NCI-H82 treated with DMSO at 0.1 percent for 48 hours (cell line): ENCODE data around the gene PLIN4.

Source experiments
- DNase-seq: peaks from one replicate; lab custom pipeline; 2025; ENCODE audit not compliant: unreplicated experiment; lab: John Stamatoyannopoulos, UW

The PLIN4 gene

GRCh38 chr19:4507804-4508203 lies 10.5 kb downstream of the PLIN4 start:
- no peak for DNase-seq

- DNase-seq = no peak
These were observed 11.2 kb downstream of the PLIN4 start for GRCh38 chr19:4507150-4507452.

DNA sequence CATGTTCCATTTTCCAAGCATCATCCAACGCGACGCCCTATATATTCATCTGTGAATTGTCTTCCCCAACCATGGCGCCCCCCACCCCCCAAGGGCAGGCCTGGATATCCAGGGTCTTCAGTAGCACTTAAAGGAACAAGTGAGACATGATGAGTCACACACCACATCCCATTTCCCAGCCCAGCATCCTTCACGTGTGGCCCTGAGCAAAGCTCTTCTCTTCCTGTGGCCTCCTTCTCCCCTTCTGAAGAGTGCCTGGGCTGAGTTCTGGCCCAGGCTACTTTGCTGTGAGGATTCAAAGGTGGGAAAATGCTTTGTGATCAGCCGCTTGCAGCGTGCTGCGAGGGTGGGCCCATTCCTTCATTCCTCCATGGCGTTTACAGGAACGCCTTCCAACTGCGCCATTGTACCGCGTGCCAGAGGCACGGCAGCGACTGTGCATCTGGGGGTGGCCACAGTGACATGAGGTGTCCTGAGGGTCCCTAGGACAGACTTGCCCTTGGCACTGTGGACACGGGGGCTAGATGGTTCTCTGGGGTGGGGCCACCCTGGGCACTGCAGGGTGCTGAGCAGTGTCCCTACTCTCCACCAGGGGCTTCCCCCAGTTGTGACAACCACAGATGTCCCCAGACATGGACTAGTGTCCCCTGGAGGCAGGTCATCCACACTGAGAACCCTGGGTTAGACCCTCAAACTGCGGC lies 11.7 kb downstream of the PLIN4 start:
- DNase-seq = no peak

DNA sequence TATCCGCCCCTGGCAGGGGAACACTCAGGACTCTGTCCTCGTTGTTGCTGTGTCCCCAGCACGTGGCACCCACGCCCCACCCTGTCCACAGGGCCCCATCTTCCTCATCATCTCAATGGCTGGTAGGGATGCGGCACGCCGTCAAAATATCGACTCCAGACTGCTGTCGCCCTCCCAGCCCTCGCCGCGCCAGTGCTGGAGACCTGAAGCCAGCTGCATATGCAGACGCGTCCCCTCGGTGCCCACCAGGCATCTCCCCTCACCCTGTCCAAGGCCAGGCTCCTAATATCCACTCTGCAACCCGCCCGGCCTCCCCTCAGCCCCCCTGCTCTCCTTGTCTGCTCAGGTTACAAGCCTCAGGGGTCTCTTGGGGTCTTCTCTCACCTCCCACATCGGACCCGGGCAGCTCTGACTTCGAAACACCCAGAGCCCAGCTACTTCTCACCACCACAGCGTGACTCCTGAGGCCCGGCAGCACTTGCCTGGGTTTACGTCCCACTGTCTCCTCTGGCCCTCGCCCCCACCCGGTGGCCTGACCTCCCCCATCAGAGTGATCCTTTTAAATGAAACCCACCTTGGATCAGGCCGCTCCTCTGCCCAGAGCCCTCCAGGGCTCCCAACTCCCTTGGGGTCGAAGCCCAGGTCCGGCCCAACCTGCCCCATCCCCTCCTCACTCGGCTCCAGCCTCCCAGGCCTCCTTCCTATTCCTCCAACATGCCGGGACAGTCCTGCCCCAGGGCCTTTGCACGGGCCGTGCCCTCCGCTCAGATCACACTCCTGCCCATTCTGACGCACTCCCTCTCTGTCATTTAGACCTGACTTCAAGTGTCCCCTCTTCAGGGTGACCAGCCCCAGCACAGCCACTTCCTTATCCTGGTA lies 12.5 kb downstream of the PLIN4 start:
- no peak for DNase-seq

GRCh38 chr19:4504891-4505569 lies 13.3 kb downstream of the PLIN4 start:
- no peak for DNase-seq

DNA sequence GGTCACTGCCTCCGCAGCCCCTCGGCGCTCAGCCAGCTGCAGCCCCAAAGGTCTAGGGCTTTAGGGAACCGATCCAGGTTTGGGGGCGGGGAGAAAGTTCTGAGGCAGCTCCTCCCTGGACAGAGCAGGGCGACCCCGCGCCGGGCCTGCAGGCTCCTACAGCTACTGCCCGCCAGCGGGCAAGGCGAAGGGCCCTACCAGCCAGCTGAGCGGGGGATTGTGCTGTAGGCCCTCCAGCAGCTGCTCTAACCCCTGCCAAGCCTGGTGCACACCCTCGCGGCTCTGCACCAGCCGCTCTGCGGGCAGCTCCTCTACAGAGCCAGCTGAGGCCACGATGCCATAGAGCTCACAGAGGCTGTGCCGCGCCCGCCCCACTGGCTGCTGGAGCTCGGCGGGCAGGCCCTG lies 14.0 kb downstream of the PLIN4 start:
- no peak for DNase-seq

DNA sequence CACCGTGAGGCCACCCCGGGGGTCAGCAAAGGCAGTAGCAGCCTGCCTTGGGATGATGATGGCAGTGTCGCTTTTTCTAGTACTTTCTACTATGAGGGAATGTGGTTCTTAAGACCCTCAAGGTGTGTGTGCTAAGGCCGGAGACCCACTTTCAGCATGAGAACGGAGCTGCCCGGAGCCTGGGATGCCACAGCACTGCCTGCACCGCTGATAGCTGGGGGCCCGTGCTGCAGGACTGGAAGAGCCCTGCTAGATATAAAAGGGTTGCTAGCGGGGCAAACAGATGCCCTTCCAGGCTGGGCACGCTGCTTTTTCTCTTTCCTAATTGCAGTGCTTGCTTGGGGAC lies 14.5 kb downstream of the PLIN4 start:
- DNase-seq = no peak

DNA sequence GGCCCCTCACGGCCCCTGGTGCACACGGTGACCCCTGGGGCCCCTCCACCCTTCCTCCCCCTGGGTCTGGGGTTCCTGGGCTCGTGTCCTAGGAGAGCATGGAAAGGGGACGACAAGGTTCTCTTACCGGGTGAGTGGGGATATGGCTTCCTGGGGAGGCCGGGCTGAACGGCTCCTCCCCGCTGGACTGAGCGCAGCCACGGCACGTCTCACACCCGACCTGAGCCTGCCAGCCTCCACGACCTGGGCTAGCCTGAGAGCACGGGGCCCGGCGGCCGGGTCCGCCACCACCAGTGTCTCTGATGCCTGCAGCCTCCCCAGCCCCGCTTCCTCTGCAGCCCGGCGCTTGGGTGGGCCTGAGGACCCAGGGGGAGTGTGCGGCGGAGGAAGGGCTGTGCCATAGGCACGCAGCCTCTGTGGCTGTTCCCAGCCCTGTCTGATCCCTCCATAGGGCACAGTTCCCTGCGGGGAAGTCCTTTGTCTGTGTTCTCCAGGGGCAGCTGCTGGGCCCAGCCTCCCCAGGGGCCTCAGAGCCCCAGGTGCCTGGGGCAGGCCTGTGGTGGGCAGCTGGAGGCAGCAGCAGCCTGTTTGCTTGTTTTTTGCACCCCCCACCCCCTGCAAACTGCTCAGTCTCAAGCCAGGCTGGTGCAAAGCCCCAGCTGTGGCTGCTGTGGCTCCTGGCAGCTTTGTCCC lies 15.0 kb downstream of the PLIN4 start:
- no peak for DNase-seq

DNA sequence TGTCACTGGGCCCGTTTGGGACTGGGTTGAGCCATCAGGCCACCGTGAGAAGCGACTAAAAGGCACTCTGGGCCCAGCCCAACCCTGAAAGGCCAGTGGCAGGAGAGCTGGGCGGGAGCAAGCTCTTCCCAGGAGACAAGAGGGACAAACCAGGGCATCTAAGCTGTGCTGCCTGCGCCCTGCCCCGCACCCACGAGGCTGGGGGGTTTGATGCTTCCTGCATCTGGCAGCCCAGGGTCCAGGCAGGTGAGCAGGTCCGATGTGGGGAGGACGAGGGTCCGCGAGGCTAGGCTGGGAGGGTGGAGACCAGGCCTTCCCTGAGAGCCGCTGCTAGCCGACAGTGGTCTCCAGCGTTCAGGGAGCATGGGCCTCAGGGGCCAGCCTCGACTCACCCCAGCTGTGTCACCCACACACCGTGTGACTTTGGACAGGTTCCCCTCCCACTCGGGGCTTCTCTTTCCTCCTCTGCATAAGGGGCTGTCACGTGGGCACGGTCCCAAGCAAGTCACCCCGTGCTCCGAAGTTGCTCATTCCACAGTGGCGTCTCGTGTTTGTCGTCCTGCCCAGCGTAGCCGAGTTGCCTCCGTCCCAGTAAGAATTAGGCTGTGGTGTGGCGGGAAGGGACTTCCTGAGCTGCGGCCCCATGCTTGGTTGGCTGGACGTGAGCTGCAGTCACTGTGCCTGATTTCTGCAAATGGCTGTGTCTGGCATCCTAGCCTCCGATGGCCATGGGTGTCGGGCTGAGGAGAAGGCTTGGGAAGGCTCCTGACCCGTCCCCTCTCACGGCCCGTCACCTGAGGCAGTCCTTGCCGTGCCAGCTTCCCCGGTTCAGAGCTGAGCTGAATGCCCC lies 15.8 kb downstream of the PLIN4 start:
- no peak for DNase-seq

GRCh38 chr19:4501691-4502090 lies 16.6 kb downstream of the PLIN4 start:
- no peak for DNase-seq

GRCh38 chr19:4500841-4501591 lies 17.3 kb downstream of the PLIN4 start:
- no peak for DNase-seq

GRCh38 chr19:4499855-4500254 lies 18.4 kb downstream of the PLIN4 start:
- DNase-seq = no peak

DNA sequence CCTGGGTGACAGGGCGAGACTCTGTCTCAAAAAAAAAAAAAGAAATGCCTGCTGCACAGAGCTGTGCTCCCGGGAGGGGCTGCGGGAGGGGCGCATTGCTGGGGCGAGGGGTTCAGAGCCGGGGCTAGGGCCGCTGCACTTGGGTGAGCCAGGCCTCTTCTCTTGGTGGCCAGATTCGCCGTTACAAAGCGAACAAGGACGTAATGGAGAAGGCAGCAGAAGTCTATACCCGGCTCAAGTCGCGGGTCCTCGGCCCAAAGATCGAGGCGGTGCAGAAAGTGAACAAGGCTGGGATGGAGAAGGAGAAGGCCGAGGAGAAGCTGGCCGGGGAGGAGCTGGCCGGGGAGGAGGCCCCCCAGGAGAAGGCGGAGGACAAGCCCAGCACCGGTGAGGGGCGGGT lies 19.0 kb downstream of the PLIN4 start:
- DNase-seq = no peak

- DNase-seq = no peak
These were observed 19.6 kb downstream of the PLIN4 start for GRCh38 chr19:4498694-4499093.

DNA sequence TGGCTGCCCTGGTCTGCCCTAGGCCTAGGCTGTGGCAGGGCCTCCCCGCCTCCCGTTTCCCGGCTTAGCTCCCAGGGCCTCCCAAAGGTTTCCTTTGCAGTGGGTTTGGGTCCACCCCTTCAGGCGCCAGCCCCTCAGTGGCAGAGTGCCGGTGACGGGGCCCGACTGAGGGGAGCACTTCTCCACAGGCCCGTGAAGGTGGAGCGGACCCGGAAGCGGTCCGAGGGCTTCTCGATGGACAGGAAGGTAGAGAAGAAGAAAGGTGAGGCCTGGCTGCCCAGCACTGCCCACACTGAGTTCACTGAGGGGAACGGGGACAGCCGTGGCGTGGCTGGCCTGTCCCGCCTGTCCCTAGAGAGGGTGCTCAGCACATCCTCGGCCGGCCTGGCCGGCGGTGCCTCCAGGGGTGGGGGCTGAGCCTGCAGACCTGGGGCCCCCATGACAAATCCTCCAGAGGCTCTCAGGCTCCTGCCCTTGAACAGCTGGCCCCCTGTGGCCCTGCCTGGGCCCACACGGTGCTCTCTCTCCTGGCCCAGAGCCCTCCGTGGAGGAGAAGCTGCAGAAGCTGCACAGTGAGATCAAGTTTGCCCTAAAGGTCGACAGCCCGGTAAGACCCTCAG lies 20.4 kb downstream of the PLIN4 start:
- DNase-seq = no peak

GRCh38 chr19:4496304-4496703 lies 22.0 kb downstream of the PLIN4 start:
- no peak for DNase-seq

- DNase-seq = no peak
These were observed 22.8 kb downstream of the PLIN4 start for GRCh38 chr19:4495471-4495870.

GRCh38 chr19:4494691-4495064 lies 23.6 kb downstream of the PLIN4 start:
- DNase-seq = no peak

DNA sequence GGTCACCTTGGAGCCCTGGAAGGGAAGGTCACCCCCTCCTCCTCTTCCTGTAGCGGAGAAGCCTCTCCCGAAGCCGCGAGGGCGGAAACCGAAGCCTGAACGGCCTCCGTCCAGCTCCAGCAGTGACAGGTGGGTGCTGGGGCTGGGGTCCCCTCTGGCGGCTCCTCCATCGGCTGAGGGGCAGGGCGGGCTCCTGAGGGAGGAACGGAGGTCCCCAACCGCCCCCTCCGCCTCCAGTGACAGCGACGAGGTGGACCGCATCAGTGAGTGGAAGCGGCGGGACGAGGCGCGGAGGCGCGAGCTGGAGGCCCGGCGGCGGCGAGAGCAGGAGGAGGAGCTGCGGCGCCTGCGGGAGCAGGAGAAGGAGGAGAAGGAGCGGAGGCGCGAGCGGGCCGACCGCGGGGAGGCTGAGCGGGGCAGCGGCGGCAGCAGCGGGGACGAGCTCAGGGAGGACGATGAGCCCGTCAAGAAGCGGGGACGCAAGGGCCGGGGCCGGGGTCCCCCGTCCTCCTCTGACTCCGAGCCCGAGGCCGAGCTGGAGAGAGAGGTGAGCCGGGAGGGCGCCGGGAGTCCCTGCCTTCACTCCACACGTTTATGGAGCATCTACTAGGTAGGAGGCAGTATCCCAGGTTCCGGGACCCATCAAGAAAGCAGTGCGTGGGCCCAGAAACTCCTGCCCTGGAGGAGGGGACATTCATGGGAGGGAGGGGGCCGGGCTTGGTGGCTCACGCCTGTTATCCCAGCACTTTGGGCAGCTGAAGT lies 24.2 kb downstream of the PLIN4 start:
- DNase-seq = no peak
